Thyroid gland (tissue), 4 donors: Measurements from ENCODE around the gene PLAGL2.

ENCODE experiments used
- POLR2A ChIP-seq, 2 donors: fragments of 450-650 bp; IDR thresholded peaks; one replicate each; pipeline ENCODE4 v1.6.1; 2017; ENCODE audit warnings: antibody characterized with exemption in 2 of 2, mild to moderate bottlenecking in 2 of 2, moderate library complexity in 1 of 2
- TF ChIP-seq, protein P1 (sequence below), 6 experiments: fragments of 200-600 bp in 3 of 6; fragments of 450-650 bp in 3 of 6; sonication (generic) in 3 of 6; IDR thresholded peaks; one replicate each; pipeline ENCODE4 v1.5.1; 2016 to 2019; ENCODE audit warnings: antibody characterized with exemption in 6 of 6, mild to moderate bottlenecking in 2 of 6, inconsistent platforms in 1 of 6, moderate library complexity in 1 of 6

DNA sequence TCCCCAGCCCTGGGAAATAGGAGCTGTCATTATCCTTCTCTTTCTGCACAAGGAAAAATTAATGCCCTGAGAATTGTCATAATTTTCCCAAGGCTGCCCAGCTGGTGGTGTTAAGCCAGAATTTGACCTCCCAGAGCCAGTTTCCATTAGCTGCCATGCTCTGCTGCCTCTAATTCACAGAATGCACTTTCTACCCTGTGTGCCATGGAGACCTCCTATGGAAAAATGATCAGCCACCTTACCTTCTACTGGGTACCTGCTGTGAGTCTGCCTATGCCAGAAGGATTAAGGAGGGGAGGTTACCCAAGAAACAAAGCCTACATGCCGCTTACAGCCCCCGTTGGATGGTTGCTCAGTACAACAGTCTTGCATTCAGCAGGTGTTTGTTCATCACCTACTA, 29.3 kb upstream of the PLAGL2 start:
- TF ChIP-seq, protein P1, sequence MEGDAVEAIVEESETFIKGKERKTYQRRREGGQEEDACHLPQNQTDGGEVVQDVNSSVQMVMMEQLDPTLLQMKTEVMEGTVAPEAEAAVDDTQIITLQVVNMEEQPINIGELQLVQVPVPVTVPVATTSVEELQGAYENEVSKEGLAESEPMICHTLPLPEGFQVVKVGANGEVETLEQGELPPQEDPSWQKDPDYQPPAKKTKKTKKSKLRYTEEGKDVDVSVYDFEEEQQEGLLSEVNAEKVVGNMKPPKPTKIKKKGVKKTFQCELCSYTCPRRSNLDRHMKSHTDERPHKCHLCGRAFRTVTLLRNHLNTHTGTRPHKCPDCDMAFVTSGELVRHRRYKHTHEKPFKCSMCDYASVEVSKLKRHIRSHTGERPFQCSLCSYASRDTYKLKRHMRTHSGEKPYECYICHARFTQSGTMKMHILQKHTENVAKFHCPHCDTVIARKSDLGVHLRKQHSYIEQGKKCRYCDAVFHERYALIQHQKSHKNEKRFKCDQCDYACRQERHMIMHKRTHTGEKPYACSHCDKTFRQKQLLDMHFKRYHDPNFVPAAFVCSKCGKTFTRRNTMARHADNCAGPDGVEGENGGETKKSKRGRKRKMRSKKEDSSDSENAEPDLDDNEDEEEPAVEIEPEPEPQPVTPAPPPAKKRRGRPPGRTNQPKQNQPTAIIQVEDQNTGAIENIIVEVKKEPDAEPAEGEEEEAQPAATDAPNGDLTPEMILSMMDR (IDR thresholded peaks at IDR 0.05): no peak
- TF ChIP-seq POLR2A (IDR thresholded peaks at IDR 0.05): no peak
